Stimulated activated naive CD8-positive, alpha-beta T cell treated with anti-CD3 and anti-CD28 coated beads, Interleukin-15, Interleukin-2, amounts not matched to agents 100 ng/mL and 50 ng/mL, for 24 hours (primary cell): ENCODE data around the gene SLC38A5.

Source experiments
- H3K27ac Mint-ChIP-seq: one replicate; pipeline ENCODE4 v1.8.0; 2021; ENCODE audit warnings: mild to moderate bottlenecking, mixed read lengths
- H3K27me3 Mint-ChIP-seq: one replicate; pipeline ENCODE4 v1.8.0; 2021; ENCODE audit warnings: mixed read lengths
- H3K36me3 Mint-ChIP-seq: one replicate; pipeline ENCODE4 v1.8.0; 2021; ENCODE audit warnings: low read depth, mixed read lengths
- H3K4me1 Mint-ChIP-seq: one replicate; pipeline ENCODE4 v1.8.0; 2021; ENCODE audit warnings: low read depth, mixed read lengths
- H3K4me3 Mint-ChIP-seq: one replicate; pipeline ENCODE4 v1.8.0; 2021; ENCODE audit warnings: mild to moderate bottlenecking, mixed read lengths
- H3K9me3 Mint-ChIP-seq: one replicate; pipeline ENCODE4 v1.8.0; 2021; ENCODE audit warnings: mixed read lengths

The SLC38A5 gene

GRCh38 chrX:48478806-48479205, 8.7 kb upstream of the SLC38A5 start:
- H3K4me1 Mint-ChIP-seq: peaks cover 26% of the 10 kb centered on the region
- peak overlapping the region; percentile 32 for H3K27ac Mint-ChIP-seq
- H3K4me3 Mint-ChIP-seq: no peak overlapping the region
- peaks cover 45% of the 10 kb centered on the region for H3K36me3 Mint-ChIP-seq
- H3K27me3 Mint-ChIP-seq: no peaks in the 10 kb centered on the region
- H3K9me3 Mint-ChIP-seq: no peaks in the 10 kb centered on the region

GRCh38 chrX:48477960-48478755, 8.1 kb upstream of the SLC38A5 start:
- H3K27ac Mint-ChIP-seq: peak overlapping the region; percentile 97

GRCh38 chrX:48476919-48477318, 6.9 kb upstream of the SLC38A5 start:
- Mint-ChIP-seq H3K4me1 (peaks cover 26% of the 10 kb centered on the region), H3K27ac (peak overlapping the region; percentile 97), H3K9me3 (no peaks in the 10 kb centered on the region), H3K36me3 (peaks cover 35% of the 10 kb centered on the region), H3K27me3 (no peaks in the 10 kb centered on the region), H3K4me3 (peak overlapping the region; percentile 94)

More at GRCh38 chrX:48477960-48478755, 8.1 kb upstream of the SLC38A5 start:
- no peaks in the 10 kb centered on the region for H3K27me3 Mint-ChIP-seq
- peak overlapping the region; percentile 94 for H3K4me3 Mint-ChIP-seq
- H3K36me3 Mint-ChIP-seq: peaks cover 41% of the 10 kb centered on the region
- peaks cover 26% of the 10 kb centered on the region for H3K4me1 Mint-ChIP-seq
- no peaks in the 10 kb centered on the region for H3K9me3 Mint-ChIP-seq

GRCh38 chrX:48475774-48476577, 5.9 kb upstream of the SLC38A5 start, which contains the start of gene FTSJ1:
Gene FTSJ1 (plus strand): TSS chrX:48476199. CDS start chrX:48478048, 1,849 bp downstream.
- Mint-ChIP-seq H3K4me1 (peaks cover 26% of the 10 kb centered on the region), H3K27me3 (no peaks in the 10 kb centered on the region), H3K4me3 (peak within 1 kb of the TSS; percentile 94), H3K27ac (peak within 1 kb of the TSS; percentile 97), H3K9me3 (no peaks in the 10 kb centered on the region), H3K36me3 (peaks cover 34% of the 10 kb centered on the region)

- Mint-ChIP-seq H3K4me3 (peak overlapping the region; percentile 94), H3K27me3 (no peaks in the 10 kb centered on the region), H3K36me3 (peaks cover 27% of the 10 kb centered on the region), H3K9me3 (no peaks in the 10 kb centered on the region), H3K4me1 (peaks cover 21% of the 10 kb centered on the region), H3K27ac (peak overlapping the region; percentile 97)
Measured at GRCh38 chrX:48475296-48475695, 5.2 kb upstream of the SLC38A5 start.

- Mint-ChIP-seq H3K4me1 (peaks cover 23% of the 10 kb centered on the region), H3K36me3 (peaks cover 23% of the 10 kb centered on the region), H3K27ac (no peak overlapping the region), H3K9me3 (no peaks in the 10 kb centered on the region), H3K4me3 (peak overlapping the region; percentile 94), H3K27me3 (no peaks in the 10 kb centered on the region)
Measured at GRCh38 chrX:48474581-48474980, 4.5 kb upstream of the SLC38A5 start.

GRCh38 chrX:48474127-48474526, 4.1 kb upstream of the SLC38A5 start:
- no peaks in the 10 kb centered on the region for H3K27me3 Mint-ChIP-seq
- no peak overlapping the region for H3K27ac Mint-ChIP-seq
- H3K4me3 Mint-ChIP-seq: no peak overlapping the region
- peaks cover 27% of the 10 kb centered on the region for H3K4me1 Mint-ChIP-seq
- peaks cover 20% of the 10 kb centered on the region for H3K36me3 Mint-ChIP-seq
- no peaks in the 10 kb centered on the region for H3K9me3 Mint-ChIP-seq

- H3K4me3 Mint-ChIP-seq: no peak overlapping the region
- H3K9me3 Mint-ChIP-seq: no peaks in the 10 kb centered on the region
- H3K36me3 Mint-ChIP-seq: peaks cover 18% of the 10 kb centered on the region
- H3K27ac Mint-ChIP-seq: no peak overlapping the region
- peaks cover 27% of the 10 kb centered on the region for H3K4me1 Mint-ChIP-seq
- no peaks in the 10 kb centered on the region for H3K27me3 Mint-ChIP-seq
Measured at GRCh38 chrX:48473704-48473990, 3.6 kb upstream of the SLC38A5 start.

- H3K4me3 Mint-ChIP-seq: no peak overlapping the region
- peaks cover 15% of the 10 kb centered on the region for H3K36me3 Mint-ChIP-seq
- H3K9me3 Mint-ChIP-seq: no peaks in the 10 kb centered on the region
- H3K27me3 Mint-ChIP-seq: no peaks in the 10 kb centered on the region
- H3K4me1 Mint-ChIP-seq: peaks cover 25% of the 10 kb centered on the region
- no peak overlapping the region for H3K27ac Mint-ChIP-seq
Measured at GRCh38 chrX:48472851-48473703, 3.0 kb upstream of the SLC38A5 start.

GRCh38 chrX:48472225-48472624, 2.2 kb upstream of the SLC38A5 start:
- Mint-ChIP-seq H3K27ac (no peak overlapping the region), H3K4me1 (peaks cover 20% of the 10 kb centered on the region), H3K9me3 (no peaks in the 10 kb centered on the region), H3K27me3 (no peaks in the 10 kb centered on the region), H3K36me3 (peaks cover 9% of the 10 kb centered on the region), H3K4me3 (no peak overlapping the region)

- H3K27me3 Mint-ChIP-seq: no peaks in the 10 kb centered on the region
- H3K27ac Mint-ChIP-seq: no peak overlapping the region
- H3K36me3 Mint-ChIP-seq: peaks cover 10% of the 10 kb centered on the region
- H3K4me3 Mint-ChIP-seq: no peak overlapping the region
- no peaks in the 10 kb centered on the region for H3K9me3 Mint-ChIP-seq
- peaks cover 20% of the 10 kb centered on the region for H3K4me1 Mint-ChIP-seq
Measured at GRCh38 chrX:48471504-48471903, 1.4 kb upstream of the SLC38A5 start.

GRCh38 chrX:48470833-48471118, 716 bp upstream of the SLC38A5 start:
- Mint-ChIP-seq H3K4me1 (peaks cover 22% of the 10 kb centered on the region), H3K4me3 (no peak overlapping the region), H3K27ac (no peak overlapping the region), H3K27me3 (no peaks in the 10 kb centered on the region), H3K9me3 (no peaks in the 10 kb centered on the region), H3K36me3 (peaks cover 13% of the 10 kb centered on the region)

- H3K27ac Mint-ChIP-seq: peak overlapping the region; percentile 99
- no peaks in the 10 kb centered on the region for H3K9me3 Mint-ChIP-seq
- peak overlapping the region; percentile 96 for H3K4me3 Mint-ChIP-seq
- peaks cover 32% of the 10 kb centered on the region for H3K4me1 Mint-ChIP-seq
- H3K27me3 Mint-ChIP-seq: no peaks in the 10 kb centered on the region
- H3K36me3 Mint-ChIP-seq: peaks cover 28% of the 10 kb centered on the region
Measured at GRCh38 chrX:48468693-48469691, 1.1 kb downstream of the SLC38A5 start.

- Mint-ChIP-seq H3K4me3 (peak overlapping the region; percentile 96), H3K27me3 (no peaks in the 10 kb centered on the region), H3K27ac (peak overlapping the region; percentile 99), H3K4me1 (peaks cover 36% of the 10 kb centered on the region), H3K36me3 (peaks cover 30% of the 10 kb centered on the region), H3K9me3 (no peaks in the 10 kb centered on the region)
Measured at GRCh38 chrX:48468247-48468671, 1.8 kb downstream of the SLC38A5 start.
